ENCODE measurements around the gene C12orf56.
"Not testable (repeated sequence)": the region's sequence is repeated elsewhere in the genome, so short reads cannot be mapped to it uniquely, and the experiment has no call there.

DNA sequence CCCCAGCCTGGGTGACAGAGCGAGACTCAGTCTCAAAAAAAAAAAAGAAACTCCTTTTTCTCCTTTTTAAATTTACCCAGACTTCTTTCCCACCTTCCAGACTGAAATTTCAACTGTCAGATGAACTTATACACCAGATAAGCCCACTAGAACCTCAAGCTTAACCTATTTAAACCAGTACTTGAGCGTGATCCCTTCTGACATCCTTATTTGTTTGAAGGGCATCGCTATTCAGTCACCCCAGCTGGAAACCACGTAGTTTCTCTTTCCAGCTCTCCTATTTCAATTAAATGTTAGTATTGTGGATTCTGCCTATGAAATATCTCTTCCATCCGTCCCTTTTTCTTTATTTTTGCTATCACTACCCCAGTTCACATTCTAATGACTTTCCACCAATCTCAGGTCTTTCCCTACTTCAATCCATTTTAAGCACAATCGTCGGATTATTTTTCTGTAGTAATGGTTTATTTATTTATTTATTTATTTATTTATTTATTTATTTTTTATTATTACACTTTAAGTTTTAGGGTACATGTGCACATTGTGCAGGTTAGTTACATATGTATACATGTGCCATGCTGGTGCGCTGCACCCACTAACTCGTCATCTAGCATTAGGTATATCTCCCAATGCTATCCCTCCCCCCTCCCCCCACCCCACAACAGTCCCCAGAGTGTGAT is 61.4 kb downstream of the C12orf56 start:
- TF ChIP-seq, protein P1, sequence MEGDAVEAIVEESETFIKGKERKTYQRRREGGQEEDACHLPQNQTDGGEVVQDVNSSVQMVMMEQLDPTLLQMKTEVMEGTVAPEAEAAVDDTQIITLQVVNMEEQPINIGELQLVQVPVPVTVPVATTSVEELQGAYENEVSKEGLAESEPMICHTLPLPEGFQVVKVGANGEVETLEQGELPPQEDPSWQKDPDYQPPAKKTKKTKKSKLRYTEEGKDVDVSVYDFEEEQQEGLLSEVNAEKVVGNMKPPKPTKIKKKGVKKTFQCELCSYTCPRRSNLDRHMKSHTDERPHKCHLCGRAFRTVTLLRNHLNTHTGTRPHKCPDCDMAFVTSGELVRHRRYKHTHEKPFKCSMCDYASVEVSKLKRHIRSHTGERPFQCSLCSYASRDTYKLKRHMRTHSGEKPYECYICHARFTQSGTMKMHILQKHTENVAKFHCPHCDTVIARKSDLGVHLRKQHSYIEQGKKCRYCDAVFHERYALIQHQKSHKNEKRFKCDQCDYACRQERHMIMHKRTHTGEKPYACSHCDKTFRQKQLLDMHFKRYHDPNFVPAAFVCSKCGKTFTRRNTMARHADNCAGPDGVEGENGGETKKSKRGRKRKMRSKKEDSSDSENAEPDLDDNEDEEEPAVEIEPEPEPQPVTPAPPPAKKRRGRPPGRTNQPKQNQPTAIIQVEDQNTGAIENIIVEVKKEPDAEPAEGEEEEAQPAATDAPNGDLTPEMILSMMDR (IDR thresholded peaks at IDR 0.05) = not testable (repeated sequence)
- TF ChIP-seq POLR2A (IDR thresholded peaks at IDR 0.05) = not testable (repeated sequence)
